GM18907 (cell line): Measurements from ENCODE around the gene DIPK1C.

Experiments
- ATAC-seq: cut with Tn5 transposase; IDR thresholded peaks from one replicate; pipeline ENCODE4 v1.9.1; 2021; ENCODE audit warnings: mild to moderate bottlenecking, moderate library complexity; ENCODE audit not compliant: unreplicated experiment

DIPK1C gene

GRCh38 chr18:74486119-74486849, 29.2 kb upstream of the DIPK1C start:
- no peak for ATAC-seq

GRCh38 chr18:74482697-74483096, 25.6 kb upstream of the DIPK1C start:
- no peak for ATAC-seq

DNA sequence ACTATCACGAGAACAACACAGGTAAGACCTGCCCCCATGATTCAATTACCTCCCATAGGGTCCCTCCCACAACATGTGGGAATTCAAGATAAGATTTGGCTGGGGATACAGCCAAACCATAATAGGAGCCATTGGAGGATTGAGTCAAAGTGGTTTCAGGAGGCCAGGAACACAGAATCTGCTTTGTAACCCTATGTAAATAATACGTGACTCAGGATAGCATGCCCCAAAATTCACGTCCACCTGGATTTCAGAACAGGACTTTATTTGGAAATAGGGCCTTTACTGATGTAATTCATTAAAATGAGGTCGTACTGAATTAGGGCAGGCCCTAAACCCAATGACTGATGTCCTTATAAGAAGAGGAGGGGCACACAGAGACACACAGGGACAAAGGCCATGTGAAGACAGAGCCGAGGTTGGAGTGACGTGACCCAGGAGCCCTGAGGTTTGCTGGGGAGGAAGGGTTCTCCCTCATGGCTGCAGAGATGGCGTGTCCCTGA, 23.1 kb upstream of the DIPK1C start:
- no peak for ATAC-seq

DNA sequence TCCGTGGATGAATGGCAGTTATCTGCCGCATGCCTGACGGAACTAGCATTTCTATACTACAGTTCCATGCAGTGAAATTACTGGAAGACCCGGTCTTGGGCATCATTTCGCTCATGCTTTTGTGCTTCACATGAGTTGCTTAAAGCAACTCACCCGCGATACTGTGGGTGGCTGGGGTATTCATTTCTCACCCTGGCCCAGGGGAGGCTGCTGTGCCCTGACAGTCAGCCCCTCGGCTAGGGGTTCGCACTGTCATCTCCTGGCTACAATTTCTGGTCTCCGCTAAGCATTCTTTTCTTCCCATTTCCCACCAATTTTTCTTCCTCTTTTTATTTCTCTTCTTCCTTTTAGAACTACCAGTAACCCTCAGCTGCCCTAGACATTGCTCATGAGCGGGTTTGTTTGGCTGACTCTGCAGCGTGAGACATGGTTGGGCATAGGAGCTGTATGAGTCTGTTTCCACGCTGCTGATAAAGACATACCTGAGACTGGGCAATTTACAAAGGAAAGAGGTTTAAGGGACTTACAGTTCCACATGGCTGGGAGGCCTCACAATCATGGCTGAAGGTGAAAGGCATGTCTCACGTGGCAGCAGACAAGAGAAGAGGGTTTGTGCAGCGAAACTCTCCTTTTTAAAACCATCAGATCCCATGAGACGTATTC, 22.5 kb upstream of the DIPK1C start:
- no peak for ATAC-seq

DNA sequence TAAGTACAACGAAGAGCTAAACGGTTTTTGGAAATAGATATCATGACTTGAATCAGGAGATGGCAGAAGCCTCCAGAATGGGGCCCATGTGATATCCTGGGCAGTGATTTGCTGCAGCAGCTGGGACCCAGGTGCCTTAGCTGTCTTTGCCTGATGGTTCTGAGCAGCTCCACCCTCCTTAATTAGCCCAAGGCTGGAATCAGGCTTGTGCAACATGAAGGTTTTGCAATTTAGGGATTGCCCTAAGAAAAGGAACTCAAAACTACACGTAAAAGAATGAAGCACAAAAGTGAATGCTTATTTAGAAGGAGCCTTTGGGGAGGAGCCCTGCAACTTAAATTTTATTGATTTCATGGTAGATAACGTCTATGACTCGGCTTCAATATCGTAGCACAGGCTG, 21.8 kb upstream of the DIPK1C start:
- no peak for ATAC-seq

DNA sequence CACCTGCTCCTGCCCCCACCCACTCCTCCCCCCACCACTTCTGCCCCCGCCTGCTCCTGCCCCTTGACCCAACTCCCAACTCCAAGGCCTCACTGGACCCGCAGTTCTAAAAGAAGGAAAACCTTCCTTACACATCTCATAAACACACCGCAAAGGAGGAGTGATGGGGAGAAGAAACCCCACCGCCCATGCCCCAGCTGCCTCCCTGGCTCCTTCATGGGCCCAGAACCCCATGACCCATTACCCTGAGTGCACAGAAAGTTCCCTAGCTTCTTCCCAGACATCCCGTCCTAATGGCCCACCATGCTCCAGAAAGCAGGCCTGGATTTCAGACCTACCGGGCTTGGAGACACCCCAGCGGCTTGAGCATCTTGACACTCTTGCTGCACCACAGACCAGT, 21.2 kb upstream of the DIPK1C start:
- no peak for ATAC-seq

- no peak for ATAC-seq
Observed at GRCh38 chr18:74477771-74478170, 20.7 kb upstream of the DIPK1C start.

GRCh38 chr18:74476140-74476539, 19.0 kb upstream of the DIPK1C start:
- no peak for ATAC-seq

DNA sequence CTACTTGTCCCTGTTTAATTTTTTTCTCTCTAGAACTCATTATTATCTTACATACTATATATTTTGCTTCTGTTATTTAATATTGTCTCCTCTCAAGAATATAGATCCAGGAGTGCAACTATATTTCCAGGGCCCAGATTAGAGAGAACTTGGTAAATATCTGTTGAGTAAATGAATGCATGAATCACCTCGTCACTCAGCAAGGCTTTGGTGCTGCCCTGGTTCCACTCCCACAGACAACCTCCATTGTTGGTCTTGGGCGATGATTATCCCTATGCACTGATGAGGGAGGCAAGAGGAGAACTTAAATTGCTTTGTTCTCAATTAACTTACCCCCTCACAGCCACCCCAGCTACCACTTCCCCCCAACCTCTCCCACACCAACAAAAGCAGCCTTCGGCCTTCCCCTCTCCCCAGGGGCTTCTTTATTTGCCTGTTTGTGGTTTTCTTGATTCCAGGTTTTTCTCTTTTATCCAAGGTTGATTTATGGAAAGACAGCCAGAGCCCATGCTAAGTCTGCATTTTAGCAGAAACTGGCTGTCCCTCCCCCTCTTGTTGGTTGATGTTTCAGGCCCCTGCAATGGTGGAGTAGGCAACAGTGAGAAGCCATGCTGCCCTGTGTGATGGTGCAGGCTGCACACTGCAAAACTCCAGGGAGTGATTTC, 17.0 kb upstream of the DIPK1C start:
- no peak for ATAC-seq

- no peak for ATAC-seq
Observed at GRCh38 chr18:74472312-74472711, 15.2 kb upstream of the DIPK1C start.

DNA sequence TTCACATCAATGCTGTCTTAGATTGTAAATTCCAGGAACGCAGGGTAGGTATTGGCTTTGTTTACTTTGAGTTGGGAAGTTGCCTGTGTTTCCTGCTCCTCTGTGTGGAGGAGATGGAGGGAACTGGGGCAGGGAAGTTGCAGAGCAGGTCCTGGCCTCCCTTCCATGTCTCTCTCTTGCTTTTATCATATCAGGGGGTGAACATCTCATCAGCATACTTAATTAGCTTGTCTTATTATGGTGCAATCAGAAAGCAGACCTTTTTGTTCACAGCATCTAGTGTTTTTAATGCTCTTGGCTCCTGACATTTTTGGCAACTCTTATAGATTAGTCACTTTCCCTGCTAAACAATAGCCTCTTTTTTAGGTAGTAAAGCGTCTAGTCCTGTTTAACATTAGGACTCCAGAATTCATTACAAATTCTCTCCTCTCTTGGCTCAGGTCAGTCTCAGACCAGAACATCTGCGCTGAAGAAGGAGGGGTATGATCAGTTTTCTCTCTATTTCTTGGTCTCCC, 11.5 kb upstream of the DIPK1C start:
- ATAC-seq: no peak

DNA sequence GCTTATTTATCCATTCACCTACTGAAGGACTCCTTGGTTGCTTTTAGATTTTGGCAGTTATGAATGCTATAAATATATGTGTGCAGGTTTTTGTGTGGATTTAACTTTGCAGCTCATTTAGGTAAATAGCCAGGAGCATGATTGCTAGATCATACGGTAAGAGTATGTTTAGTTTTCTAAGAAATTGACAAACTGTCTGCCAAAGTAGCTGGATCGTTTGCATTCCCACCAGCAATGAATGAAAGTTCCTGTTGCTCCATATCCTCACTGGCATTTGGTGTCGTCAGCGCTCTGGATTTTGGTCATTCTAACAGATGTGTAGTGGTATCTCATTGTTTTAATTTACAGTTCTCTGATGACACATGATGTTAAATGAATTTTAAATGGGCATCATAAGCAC, 8.7 kb upstream of the DIPK1C start:
- ATAC-seq: no peak

DNA sequence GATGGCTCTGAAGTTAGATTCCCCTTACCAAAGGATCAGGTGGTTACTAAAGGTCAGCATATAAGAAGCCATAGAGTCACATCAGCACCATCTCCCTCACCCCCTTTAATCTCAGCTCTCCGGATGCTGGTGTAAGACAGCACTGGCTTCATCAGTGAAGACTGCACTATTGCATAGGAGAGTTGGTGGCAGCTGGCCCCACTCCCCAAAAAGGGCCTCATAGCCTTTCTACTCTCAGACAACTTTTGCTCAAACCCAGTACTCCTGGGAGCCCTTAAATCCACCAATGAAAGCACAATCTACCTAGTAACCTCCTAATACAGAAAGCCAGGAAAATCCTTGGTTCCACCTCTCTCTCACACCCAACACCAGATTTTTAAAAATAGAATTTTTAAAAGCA, 6.9 kb upstream of the DIPK1C start:
- ATAC-seq: no peak

GRCh38 chr18:74463254-74463653, 6.1 kb upstream of the DIPK1C start:
- no peak for ATAC-seq

DNA sequence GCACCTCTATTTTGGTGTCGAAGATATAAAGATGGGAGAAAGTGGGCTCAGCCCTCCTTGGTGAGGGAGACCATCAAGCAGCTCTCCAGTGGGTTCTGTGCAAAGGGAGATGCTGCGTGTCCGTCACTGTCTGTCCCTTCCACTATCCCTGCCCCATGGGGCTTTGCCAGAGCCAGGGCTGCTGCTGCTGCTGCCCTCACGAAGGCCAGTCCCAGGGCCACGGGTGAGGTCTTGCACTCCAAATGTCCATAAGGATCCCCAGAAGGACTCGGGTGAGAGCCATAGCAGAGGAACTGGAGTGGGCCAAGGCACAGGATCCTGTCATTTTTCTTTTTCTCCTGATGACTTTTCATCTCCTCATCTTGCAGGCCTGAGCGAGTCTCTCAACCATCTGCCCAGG, 3.7 kb upstream of the DIPK1C start:
- ATAC-seq: no peak

GRCh38 chr18:74459889-74460288, 2.8 kb upstream of the DIPK1C start:
- ATAC-seq: no peak

GRCh38 chr18:74457725-74458421, 765 bp upstream of the DIPK1C start:
- ATAC-seq: no peak

- ATAC-seq: no peak
Observed at GRCh38 chr18:74456349-74457042, 612 bp downstream of the DIPK1C start.

DNA sequence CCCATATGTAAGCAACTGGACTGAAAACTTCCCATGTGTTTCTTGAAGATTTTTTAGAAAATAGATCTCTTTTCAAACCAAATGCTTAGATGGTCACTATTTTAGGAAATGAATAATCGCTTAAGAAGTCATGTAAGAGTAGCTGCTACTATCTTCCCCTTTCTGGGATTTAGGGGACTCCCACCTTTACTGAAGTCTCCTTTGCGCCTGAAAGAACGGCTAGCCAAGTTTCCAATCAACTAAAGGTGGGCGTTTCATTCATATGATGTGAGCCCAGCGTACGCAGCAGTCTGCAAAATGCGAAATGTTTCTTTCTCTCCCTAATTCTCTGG, 1.1 kb downstream of the DIPK1C start:
- ATAC-seq: no peak

DNA sequence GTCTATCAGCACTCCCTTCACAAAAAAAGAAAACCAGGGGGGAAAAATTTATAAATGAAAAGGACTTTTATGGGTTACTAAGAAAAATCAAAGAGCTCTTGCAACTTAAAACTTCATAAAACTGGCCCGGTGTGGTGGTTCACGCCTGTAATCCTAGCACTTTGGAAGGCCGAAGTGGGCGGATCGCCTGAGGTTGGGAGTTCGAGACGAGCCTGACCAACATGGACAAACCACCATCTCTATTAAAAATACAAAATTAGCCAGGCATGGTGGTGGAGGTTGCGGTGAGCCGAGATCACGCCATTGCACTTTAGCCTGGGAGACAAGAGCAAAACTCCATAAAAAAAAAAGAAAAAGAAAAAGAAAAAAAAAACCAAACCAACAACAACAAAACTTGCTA, 1.7 kb downstream of the DIPK1C start:
- no peak for ATAC-seq

GRCh38 chr18:74454279-74454751, 2.8 kb downstream of the DIPK1C start:
- no peak for ATAC-seq
